ENCODE measurements around the gene DOCK1.

The DOCK1 gene

GRCh38 chr10:127175357-127176110, 270.3 kb downstream of the DOCK1 start:
- Histone ChIP-seq H3K4ac (ENCODE audit: low read length) (no peak overlapping the region), H3K79me1 (ENCODE audit: low read depth, low read length) (no peaks in the 10 kb centered on the region), H2AK5ac (ENCODE audit: low read depth, low read length) (no peak overlapping the region), H3K23ac (ENCODE audit: low read depth, low read length, poor library complexity) (no peak overlapping the region), H3K4me3 (ENCODE audit: low read length in 2 of 2) (no peak overlapping the region), H2BK15ac (ENCODE audit: low read length) (no peak overlapping the region), H3K4me1 (ENCODE audit: control insufficient read depth in 2 of 2, insufficient read depth in 1 of 2, low read depth in 1 of 2, low read length in 2 of 2) (no peaks in the 10 kb centered on the region), H3K27ac (replicated peaks; ENCODE audit: low read length) (no peak overlapping the region), H2AFZ (ENCODE audit: low read length) (no peak overlapping the region), H2BK12ac (ENCODE audit: low read length) (no peak overlapping the region), H3K36me3 (replicated peaks in 1 of 2; ENCODE audit: control insufficient read depth in 2 of 2, insufficient read depth in 2 of 2, low read length in 2 of 2) (peaks cover 0 to 16% of the 10 kb centered on the region in 2 donors), H3K18ac (ENCODE audit: low read length) (peak overlapping the region; percentile 49), H3K4me2 (ENCODE audit: insufficient read depth, low read length, poor library complexity, severe bottlenecking) (no peak overlapping the region), H2BK5ac (ENCODE audit: low read length) (peak overlapping the region; percentile 41), H4K91ac (ENCODE audit: low read depth, low read length, poor library complexity) (no peak overlapping the region), H3K14ac (ENCODE audit: low read length) (no peak overlapping the region), H4K8ac (ENCODE audit: low read depth, low read length) (no peak overlapping the region), H3K9ac (ENCODE audit: low read depth, low read length, poor library complexity) (no peak overlapping the region), H2BK120ac (ENCODE audit: low read depth, low read length) (no peak overlapping the region), H3K9me3 (replicated peaks in 1 of 2; ENCODE audit: control insufficient read depth in 2 of 2, insufficient read depth in 1 of 2, low read depth in 1 of 2, low read length in 2 of 2) (no peaks in the 10 kb centered on the region), H3K27me3 (ENCODE audit: control insufficient read depth in 3 of 3, insufficient read depth in 3 of 3, low read depth in 1 of 3, low read length in 3 of 3) (no peaks in the 10 kb centered on the region)
- no CpG with 5 or more reads among the region's 40 CpGs for WGBS, 2 donors (ENCODE audit: extremely low coverage in 2 of 2, insufficient read length in 2 of 2, insufficient replicate concordance in 1 of 2)
- DNase-seq (ENCODE audit: low spot score), result no peak

- Histone ChIP-seq H3K9ac (ENCODE audit: low read depth, low read length, poor library complexity) (no peak overlapping the region), H3K14ac (ENCODE audit: low read length) (no peak overlapping the region), H2BK12ac (ENCODE audit: low read length) (no peak overlapping the region), H2BK5ac (ENCODE audit: low read length) (no peak overlapping the region), H3K23ac (ENCODE audit: low read depth, low read length, poor library complexity) (no peak overlapping the region), H4K91ac (ENCODE audit: low read depth, low read length, poor library complexity) (no peak overlapping the region), H3K36me3 (replicated peaks in 1 of 2; ENCODE audit: control insufficient read depth in 2 of 2, insufficient read depth in 2 of 2, low read length in 2 of 2) (peaks cover 0 to 16% of the 10 kb centered on the region in 2 donors), H2AFZ (ENCODE audit: low read length) (no peak overlapping the region), H4K8ac (ENCODE audit: low read depth, low read length) (no peak overlapping the region), H3K4me2 (ENCODE audit: insufficient read depth, low read length, poor library complexity, severe bottlenecking) (no peak overlapping the region), H3K79me1 (ENCODE audit: low read depth, low read length) (no peaks in the 10 kb centered on the region), H2BK120ac (ENCODE audit: low read depth, low read length) (no peak overlapping the region), H3K18ac (ENCODE audit: low read length) (no peak overlapping the region), H3K27me3 (ENCODE audit: control insufficient read depth in 3 of 3, insufficient read depth in 3 of 3, low read depth in 1 of 3, low read length in 3 of 3) (no peaks in the 10 kb centered on the region), H2BK15ac (ENCODE audit: low read length) (no peak overlapping the region), H3K9me3 (replicated peaks in 1 of 2; ENCODE audit: control insufficient read depth in 2 of 2, insufficient read depth in 1 of 2, low read depth in 1 of 2, low read length in 2 of 2) (no peaks in the 10 kb centered on the region), H3K4ac (ENCODE audit: low read length) (no peak overlapping the region), H3K4me1 (ENCODE audit: control insufficient read depth in 2 of 2, insufficient read depth in 1 of 2, low read depth in 1 of 2, low read length in 2 of 2) (no peaks in the 10 kb centered on the region), H3K27ac (replicated peaks; ENCODE audit: low read length) (no peak overlapping the region), H2AK5ac (ENCODE audit: low read depth, low read length) (no peak overlapping the region), H3K4me3 (ENCODE audit: low read length in 2 of 2) (no peak overlapping the region)
- DNase-seq (ENCODE audit: low spot score), result no peak
- no CpG with 5 or more reads among the region's 16 CpGs for WGBS, 2 donors (ENCODE audit: extremely low coverage in 2 of 2, insufficient read length in 2 of 2, insufficient replicate concordance in 1 of 2)
Observed at GRCh38 chr10:127176649-127177048, 271.4 kb downstream of the DOCK1 start.

- Histone ChIP-seq H3K9ac (ENCODE audit: low read depth, low read length, poor library complexity) (no peak overlapping the region), H3K4me1 (ENCODE audit: control insufficient read depth in 2 of 2, insufficient read depth in 1 of 2, low read depth in 1 of 2, low read length in 2 of 2) (peaks cover 0 to 4% of the 10 kb centered on the region in 2 donors), H3K4me3 (ENCODE audit: low read length in 2 of 2) (no peak overlapping the region), H2AFZ (ENCODE audit: low read length) (no peak overlapping the region), H3K27ac (replicated peaks; ENCODE audit: low read length) (no peak overlapping the region), H3K14ac (ENCODE audit: low read length) (no peak overlapping the region), H4K8ac (ENCODE audit: low read depth, low read length) (no peak overlapping the region), H4K91ac (ENCODE audit: low read depth, low read length, poor library complexity) (no peak overlapping the region), H3K4ac (ENCODE audit: low read length) (no peak overlapping the region), H3K4me2 (ENCODE audit: insufficient read depth, low read length, poor library complexity, severe bottlenecking) (no peak overlapping the region), H3K27me3 (ENCODE audit: control insufficient read depth in 3 of 3, insufficient read depth in 3 of 3, low read depth in 1 of 3, low read length in 3 of 3) (no peaks in the 10 kb centered on the region), H3K79me1 (ENCODE audit: low read depth, low read length) (no peaks in the 10 kb centered on the region), H2AK5ac (ENCODE audit: low read depth, low read length) (no peak overlapping the region), H3K9me3 (replicated peaks in 1 of 2; ENCODE audit: control insufficient read depth in 2 of 2, insufficient read depth in 1 of 2, low read depth in 1 of 2, low read length in 2 of 2) (peaks cover under 1 to 3% of the 10 kb centered on the region in 2 donors), H3K23ac (ENCODE audit: low read depth, low read length, poor library complexity) (no peak overlapping the region), H2BK15ac (ENCODE audit: low read length) (no peak overlapping the region), H3K18ac (ENCODE audit: low read length) (no peak overlapping the region), H2BK5ac (ENCODE audit: low read length) (no peak overlapping the region), H2BK12ac (ENCODE audit: low read length) (no peak overlapping the region), H2BK120ac (ENCODE audit: low read depth, low read length) (no peak overlapping the region), H3K36me3 (replicated peaks in 1 of 2; ENCODE audit: control insufficient read depth in 2 of 2, insufficient read depth in 2 of 2, low read length in 2 of 2) (peaks cover 1 to 11% of the 10 kb centered on the region in 2 donors)
- no peak for DNase-seq (ENCODE audit: low spot score)
- WGBS, 2 donors (ENCODE audit: extremely low coverage in 2 of 2, insufficient read length in 2 of 2, insufficient replicate concordance in 1 of 2), result no CpG with 5 or more reads among the region's 6 CpGs
Observed at GRCh38 chr10:127179612-127180250, 274.5 kb downstream of the DOCK1 start.

- Histone ChIP-seq H2BK5ac (ENCODE audit: low read length) (no peak overlapping the region), H3K4me3 (ENCODE audit: low read length in 2 of 2) (no peak overlapping the region), H3K14ac (ENCODE audit: low read length) (no peak overlapping the region), H3K4me1 (ENCODE audit: control insufficient read depth in 2 of 2, insufficient read depth in 1 of 2, low read depth in 1 of 2, low read length in 2 of 2) (peaks cover 0 to 4% of the 10 kb centered on the region in 2 donors), H3K27ac (replicated peaks; ENCODE audit: low read length) (no peak overlapping the region), H3K36me3 (replicated peaks in 1 of 2; ENCODE audit: control insufficient read depth in 2 of 2, insufficient read depth in 2 of 2, low read length in 2 of 2) (peaks cover 3 to 6% of the 10 kb centered on the region in 2 donors), H3K23ac (ENCODE audit: low read depth, low read length, poor library complexity) (no peak overlapping the region), H3K9ac (ENCODE audit: low read depth, low read length, poor library complexity) (no peak overlapping the region), H3K18ac (ENCODE audit: low read length) (no peak overlapping the region), H4K8ac (ENCODE audit: low read depth, low read length) (no peak overlapping the region), H2BK15ac (ENCODE audit: low read length) (no peak overlapping the region), H2BK12ac (ENCODE audit: low read length) (no peak overlapping the region), H2AK5ac (ENCODE audit: low read depth, low read length) (no peak overlapping the region), H3K4me2 (ENCODE audit: insufficient read depth, low read length, poor library complexity, severe bottlenecking) (no peak overlapping the region), H3K27me3 (ENCODE audit: control insufficient read depth in 3 of 3, insufficient read depth in 3 of 3, low read depth in 1 of 3, low read length in 3 of 3) (no peaks in the 10 kb centered on the region), H4K91ac (ENCODE audit: low read depth, low read length, poor library complexity) (no peak overlapping the region), H2AFZ (ENCODE audit: low read length) (no peak overlapping the region), H3K79me1 (ENCODE audit: low read depth, low read length) (no peaks in the 10 kb centered on the region), H2BK120ac (ENCODE audit: low read depth, low read length) (no peak overlapping the region), H3K9me3 (replicated peaks in 1 of 2; ENCODE audit: control insufficient read depth in 2 of 2, insufficient read depth in 1 of 2, low read depth in 1 of 2, low read length in 2 of 2) (peaks cover 2 to 4% of the 10 kb centered on the region in 2 donors), H3K4ac (ENCODE audit: low read length) (no peak overlapping the region)
- WGBS, 2 donors (ENCODE audit: extremely low coverage in 2 of 2, insufficient read length in 2 of 2, insufficient replicate concordance in 1 of 2), result no CpG with 5 or more reads among the region's 4 CpGs
- DNase-seq (ENCODE audit: low spot score), result no peak
Observed at GRCh38 chr10:127182161-127182560, 276.9 kb downstream of the DOCK1 start.

Measured in neuronal stem cell (in vitro differentiated cells).